ENCODE data around the gene DPY19L1. TPM values are rescaled to one million over a fixed set of nuclear protein-coding genes. Genes with fewer than 3 reads are reported as not detected.
A peak's percentile ranks its signal among the peaks of the same experiment; 100 is the strongest.
"Not testable (repeated sequence)": the region's sequence is repeated elsewhere in the genome, so short reads cannot be mapped to it uniquely, and the experiment has no call there.

DPY19L1 gene
- 12.2 TPM for polyA plus RNA-seq (2013)

DNA sequence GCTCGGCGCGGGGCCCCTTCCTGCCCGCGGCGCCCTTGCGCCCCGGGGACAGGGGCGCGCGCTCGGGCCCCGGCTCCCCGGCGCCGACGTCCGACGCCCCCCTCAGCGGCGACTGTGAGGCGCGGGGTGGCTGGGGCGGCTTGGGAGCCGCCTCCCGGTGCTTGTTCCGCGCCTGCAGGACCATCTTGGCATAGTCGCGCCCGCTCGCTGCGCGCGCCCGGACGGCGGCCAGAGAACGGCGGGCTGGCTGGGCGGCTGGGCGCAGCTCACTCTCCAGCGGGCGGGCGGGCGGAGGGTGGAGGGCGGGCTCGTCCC is at the start of gene DPY19L1:
TSS of gene DPY19L1 (minus strand) at position 275 of the 315 bp plus-strand sequence. CDS start at position 184, 91 bp downstream.
- no peak for DNase-seq
- Histone ChIP-seq H3K9me3 (ENCODE audit: control extremely low read depth in 1 of 5, control insufficient read depth in 4 of 5, insufficient read depth in 2 of 5, low read depth in 1 of 5, low read length in 4 of 5) (no peaks in the 10 kb centered on the region), H3K27ac (ENCODE audit: insufficient read depth in 1 of 2, low read depth in 1 of 2, low read length in 2 of 2, poor library complexity in 1 of 2, severe bottlenecking in 2 of 2) (peak within 1 kb of the TSS; percentile 21 to 78), H3K27me3 (replicated peaks in 2 of 5; ENCODE audit: control insufficient read depth in 4 of 5, insufficient read depth in 5 of 5, low read length in 4 of 5) (peaks cover 0 to 3% (median 0%) of the 10 kb centered on the region in 5 experiments), H3K4me1 (ENCODE audit: control extremely low read depth in 1 of 4, control insufficient read depth in 4 of 4, insufficient read depth in 4 of 4, low read length in 3 of 4) (peaks cover 7 to 31% (median 20%) of the 10 kb centered on the region in 4 experiments), H3K36me3 (ENCODE audit: control insufficient read depth in 4 of 4, insufficient read depth in 4 of 4, low read length in 3 of 4) (no peaks in the 10 kb centered on the region), H3K4me3 (ENCODE audit: control insufficient read depth in 1 of 7, extremely low read depth in 1 of 7, insufficient read depth in 4 of 7, low read depth in 2 of 7, low read length in 6 of 7) (peak within 1 kb of the TSS; percentile 60 to 87 (median 84))
- under 1% methylated on average over 34 of the region's 48 CpGs for WGBS (ENCODE audit: insufficient coverage)
- ChIA-PET CTCF (no interaction called here), POLR2A (no interaction called here)

GRCh38 chr7:35079517-35079916 is 42.2 kb upstream of the DPY19L1 start:
- H3K9me3 ChIP-seq (ENCODE audit: control extremely low read depth in 1 of 5, control insufficient read depth in 4 of 5, insufficient read depth in 2 of 5, low read depth in 1 of 5, low read length in 4 of 5); POLR2A ChIA-PET; CTCF ChIA-PET; H3K27me3 ChIP-seq (replicated peaks in 2 of 5; ENCODE audit: control insufficient read depth in 4 of 5, insufficient read depth in 5 of 5, low read length in 4 of 5); H3K36me3 ChIP-seq (ENCODE audit: control insufficient read depth in 4 of 4, insufficient read depth in 4 of 4, low read length in 3 of 4); DNase-seq; H3K27ac ChIP-seq (ENCODE audit: insufficient read depth in 1 of 2, low read depth in 1 of 2, low read length in 2 of 2, poor library complexity in 1 of 2, severe bottlenecking in 2 of 2); H3K4me3 ChIP-seq (ENCODE audit: control insufficient read depth in 1 of 7, extremely low read depth in 1 of 7, insufficient read depth in 4 of 7, low read depth in 2 of 7, low read length in 6 of 7); H3K4me1 ChIP-seq (ENCODE audit: control extremely low read depth in 1 of 4, control insufficient read depth in 4 of 4, insufficient read depth in 4 of 4, low read length in 3 of 4): not testable (repeated sequence)
- WGBS (ENCODE audit: insufficient coverage), result no CpG with 5 or more reads among the region's 3 CpGs

DNA sequence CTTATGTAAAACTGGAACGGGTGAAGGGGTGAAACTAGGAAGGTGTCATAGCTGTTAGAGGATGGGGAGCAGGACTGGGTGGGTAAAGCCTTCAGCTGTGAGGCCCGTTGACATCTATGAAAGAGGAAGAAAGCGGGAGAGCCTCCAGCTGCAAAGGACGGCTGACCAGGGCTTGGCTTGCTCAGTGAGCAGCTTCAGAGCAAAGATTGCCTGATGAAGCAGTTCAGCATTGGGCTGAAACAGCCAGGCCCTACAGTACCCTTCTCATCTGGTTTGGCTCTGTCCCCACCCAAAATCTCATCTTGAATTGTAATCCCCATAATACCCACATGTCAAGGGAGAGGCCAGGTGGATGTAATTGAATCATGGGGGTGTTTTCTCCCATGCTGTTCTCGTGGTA is 36.7 kb upstream of the DPY19L1 start:
- H3K9me3 ChIP-seq (ENCODE audit: control extremely low read depth in 1 of 5, control insufficient read depth in 4 of 5, insufficient read depth in 2 of 5, low read depth in 1 of 5, low read length in 4 of 5); H3K27me3 ChIP-seq (replicated peaks in 2 of 5; ENCODE audit: control insufficient read depth in 4 of 5, insufficient read depth in 5 of 5, low read length in 4 of 5); H3K4me1 ChIP-seq (ENCODE audit: control extremely low read depth in 1 of 4, control insufficient read depth in 4 of 4, insufficient read depth in 4 of 4, low read length in 3 of 4); H3K27ac ChIP-seq (ENCODE audit: insufficient read depth in 1 of 2, low read depth in 1 of 2, low read length in 2 of 2, poor library complexity in 1 of 2, severe bottlenecking in 2 of 2); CTCF ChIA-PET; DNase-seq; H3K4me3 ChIP-seq (ENCODE audit: control insufficient read depth in 1 of 7, extremely low read depth in 1 of 7, insufficient read depth in 4 of 7, low read depth in 2 of 7, low read length in 6 of 7); POLR2A ChIA-PET; H3K36me3 ChIP-seq (ENCODE audit: control insufficient read depth in 4 of 4, insufficient read depth in 4 of 4, low read length in 3 of 4): not testable (repeated sequence)
- WGBS (ENCODE audit: insufficient coverage), result 58% methylated on average over 3 of the region's 5 CpGs

- 100% methylated on average over 1 of the region's 14 CpGs for WGBS (ENCODE audit: insufficient coverage)
- DNase-seq, result peak; percentile 10 to 40 (median 30)
- H3K9me3 ChIP-seq (ENCODE audit: control extremely low read depth in 1 of 5, control insufficient read depth in 4 of 5, insufficient read depth in 2 of 5, low read depth in 1 of 5, low read length in 4 of 5); POLR2A ChIA-PET; H3K4me3 ChIP-seq (ENCODE audit: control insufficient read depth in 1 of 7, extremely low read depth in 1 of 7, insufficient read depth in 4 of 7, low read depth in 2 of 7, low read length in 6 of 7); H3K27me3 ChIP-seq (replicated peaks in 2 of 5; ENCODE audit: control insufficient read depth in 4 of 5, insufficient read depth in 5 of 5, low read length in 4 of 5); H3K4me1 ChIP-seq (ENCODE audit: control extremely low read depth in 1 of 4, control insufficient read depth in 4 of 4, insufficient read depth in 4 of 4, low read length in 3 of 4); H3K36me3 ChIP-seq (ENCODE audit: control insufficient read depth in 4 of 4, insufficient read depth in 4 of 4, low read length in 3 of 4); H3K27ac ChIP-seq (ENCODE audit: insufficient read depth in 1 of 2, low read depth in 1 of 2, low read length in 2 of 2, poor library complexity in 1 of 2, severe bottlenecking in 2 of 2); CTCF ChIA-PET: not testable (repeated sequence)
Measured at GRCh38 chr7:35072950-35073827, 35.9 kb upstream of the DPY19L1 start.

DNA sequence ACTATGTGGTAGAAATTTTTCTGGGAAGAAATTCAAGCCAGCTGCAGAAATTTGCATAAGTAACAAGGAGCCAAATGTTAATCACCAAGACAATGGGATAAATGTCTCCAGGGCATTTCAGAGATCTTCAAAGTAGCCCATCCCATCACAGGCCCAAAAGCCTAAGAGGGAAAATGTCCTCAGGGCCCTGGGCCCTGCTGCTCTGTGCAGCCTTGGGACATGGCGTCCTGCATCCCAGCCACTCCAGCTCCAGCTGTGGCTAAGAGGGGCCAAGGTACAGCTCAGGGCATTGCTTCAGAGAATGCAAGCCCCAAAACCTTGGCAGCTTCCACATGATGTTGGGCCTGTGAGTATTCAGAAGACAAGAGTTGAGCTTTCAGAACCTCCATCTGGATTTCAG is 31.8 kb upstream of the DPY19L1 start:
- H3K36me3 ChIP-seq (ENCODE audit: control insufficient read depth in 4 of 4, insufficient read depth in 4 of 4, low read length in 3 of 4); CTCF ChIA-PET; H3K9me3 ChIP-seq (ENCODE audit: control extremely low read depth in 1 of 5, control insufficient read depth in 4 of 5, insufficient read depth in 2 of 5, low read depth in 1 of 5, low read length in 4 of 5); H3K27me3 ChIP-seq (replicated peaks in 2 of 5; ENCODE audit: control insufficient read depth in 4 of 5, insufficient read depth in 5 of 5, low read length in 4 of 5); H3K27ac ChIP-seq (ENCODE audit: insufficient read depth in 1 of 2, low read depth in 1 of 2, low read length in 2 of 2, poor library complexity in 1 of 2, severe bottlenecking in 2 of 2); H3K4me3 ChIP-seq (ENCODE audit: control insufficient read depth in 1 of 7, extremely low read depth in 1 of 7, insufficient read depth in 4 of 7, low read depth in 2 of 7, low read length in 6 of 7); POLR2A ChIA-PET; DNase-seq; H3K4me1 ChIP-seq (ENCODE audit: control extremely low read depth in 1 of 4, control insufficient read depth in 4 of 4, insufficient read depth in 4 of 4, low read length in 3 of 4): not testable (repeated sequence)
- WGBS (ENCODE audit: insufficient coverage), result 100% methylated on average over 1 of the region's 1 CpG

- H3K27me3 ChIP-seq (replicated peaks in 2 of 5; ENCODE audit: control insufficient read depth in 4 of 5, insufficient read depth in 5 of 5, low read length in 4 of 5); H3K27ac ChIP-seq (ENCODE audit: insufficient read depth in 1 of 2, low read depth in 1 of 2, low read length in 2 of 2, poor library complexity in 1 of 2, severe bottlenecking in 2 of 2); H3K36me3 ChIP-seq (ENCODE audit: control insufficient read depth in 4 of 4, insufficient read depth in 4 of 4, low read length in 3 of 4); H3K4me1 ChIP-seq (ENCODE audit: control extremely low read depth in 1 of 4, control insufficient read depth in 4 of 4, insufficient read depth in 4 of 4, low read length in 3 of 4); H3K9me3 ChIP-seq (ENCODE audit: control extremely low read depth in 1 of 5, control insufficient read depth in 4 of 5, insufficient read depth in 2 of 5, low read depth in 1 of 5, low read length in 4 of 5); H3K4me3 ChIP-seq (ENCODE audit: control insufficient read depth in 1 of 7, extremely low read depth in 1 of 7, insufficient read depth in 4 of 7, low read depth in 2 of 7, low read length in 6 of 7); DNase-seq; CTCF ChIA-PET; POLR2A ChIA-PET: not testable (repeated sequence)
- no CpG with 5 or more reads among the region's 2 CpGs for WGBS (ENCODE audit: insufficient coverage)
Measured at GRCh38 chr7:35065382-35065781, 28.1 kb upstream of the DPY19L1 start.

DNA sequence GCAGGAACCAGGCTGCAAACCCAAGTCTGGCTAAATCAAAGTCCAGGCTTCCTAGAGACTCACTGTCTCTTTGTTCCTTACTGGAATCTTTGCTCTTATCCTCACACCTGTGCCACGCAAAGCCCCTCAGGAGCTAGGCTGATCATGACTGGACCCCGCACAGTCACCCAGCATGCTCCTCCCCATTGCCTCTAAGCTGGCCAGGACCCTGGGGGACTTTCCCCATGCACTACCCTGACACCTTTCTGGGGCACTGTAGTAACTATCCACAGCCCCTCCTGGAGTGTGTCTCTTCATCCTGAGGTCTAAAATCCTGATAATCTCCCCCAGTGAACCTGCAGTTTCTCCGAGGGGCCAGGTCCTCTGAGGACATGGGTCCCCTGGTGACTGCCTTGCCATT is 21.3 kb upstream of the DPY19L1 start:
- H3K27ac ChIP-seq (ENCODE audit: insufficient read depth in 1 of 2, low read depth in 1 of 2, low read length in 2 of 2, poor library complexity in 1 of 2, severe bottlenecking in 2 of 2); POLR2A ChIA-PET; H3K9me3 ChIP-seq (ENCODE audit: control extremely low read depth in 1 of 5, control insufficient read depth in 4 of 5, insufficient read depth in 2 of 5, low read depth in 1 of 5, low read length in 4 of 5); CTCF ChIA-PET; H3K4me1 ChIP-seq (ENCODE audit: control extremely low read depth in 1 of 4, control insufficient read depth in 4 of 4, insufficient read depth in 4 of 4, low read length in 3 of 4); H3K4me3 ChIP-seq (ENCODE audit: control insufficient read depth in 1 of 7, extremely low read depth in 1 of 7, insufficient read depth in 4 of 7, low read depth in 2 of 7, low read length in 6 of 7); DNase-seq; H3K36me3 ChIP-seq (ENCODE audit: control insufficient read depth in 4 of 4, insufficient read depth in 4 of 4, low read length in 3 of 4); H3K27me3 ChIP-seq (replicated peaks in 2 of 5; ENCODE audit: control insufficient read depth in 4 of 5, insufficient read depth in 5 of 5, low read length in 4 of 5): not testable (repeated sequence)
- 100% methylated on average over 3 of the region's 3 CpGs for WGBS (ENCODE audit: insufficient coverage)

Data from common myeloid progenitor, CD34-positive (primary cell).